ENCODE data around the gene KYNU. TPM values are rescaled to one million over a fixed set of nuclear protein-coding genes. Genes with fewer than 3 reads are reported as not detected.

Gene KYNU
- total RNA-seq, 1 donor from 2014 or later, result 1.3 TPM

- no peak for DNase-seq (ENCODE audit: low read depth)
- H3K4me3 ChIP-seq (ENCODE audit: low read depth, low read length), result no peak overlapping the region
- TF ChIP-seq CTCF (conservative IDR thresholded peaks at IDR 0.05; ENCODE audit: low read depth, low read length), result no peak
Measured at GRCh38 chr2:143075711-143076110, 198.2 kb downstream of the KYNU start.

- no peak for TF ChIP-seq CTCF (conservative IDR thresholded peaks at IDR 0.05; ENCODE audit: low read depth, low read length)
- no peak overlapping the region for H3K4me3 ChIP-seq (ENCODE audit: low read depth, low read length)
- DNase-seq (ENCODE audit: low read depth), result no peak
Measured at GRCh38 chr2:143078104-143078503, 200.6 kb downstream of the KYNU start.

GRCh38 chr2:143081616-143082015 lies 204.2 kb downstream of the KYNU start:
- no peak for DNase-seq (ENCODE audit: low read depth)
- TF ChIP-seq CTCF (conservative IDR thresholded peaks at IDR 0.05; ENCODE audit: low read depth, low read length), result no peak
- H3K4me3 ChIP-seq (ENCODE audit: low read depth, low read length), result no peak overlapping the region

DNA sequence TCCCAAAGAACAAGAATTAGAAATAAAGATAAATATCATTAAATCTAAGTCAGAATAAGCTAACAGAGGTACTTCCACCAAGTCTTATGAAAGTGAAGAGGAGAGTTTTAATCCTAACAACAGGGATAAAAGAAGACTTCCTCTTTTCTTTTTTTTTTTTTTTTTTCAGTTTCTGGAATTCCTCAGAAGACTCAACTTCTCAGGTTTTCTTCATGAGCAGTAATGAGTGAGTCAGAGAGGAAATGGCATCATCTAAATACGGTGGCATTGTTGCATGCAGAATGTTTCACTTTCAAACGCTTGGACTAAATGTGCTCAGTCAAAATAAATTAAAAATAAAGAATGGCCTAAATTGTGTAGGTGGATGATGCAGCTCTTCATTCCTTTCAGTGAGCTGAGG lies 206.2 kb downstream of the KYNU start:
- peak; percentile 90 for DNase-seq (ENCODE audit: low read depth)
- no peak for TF ChIP-seq CTCF (conservative IDR thresholded peaks at IDR 0.05; ENCODE audit: low read depth, low read length)
- H3K4me3 ChIP-seq (ENCODE audit: low read depth, low read length), result no peak overlapping the region

DNA sequence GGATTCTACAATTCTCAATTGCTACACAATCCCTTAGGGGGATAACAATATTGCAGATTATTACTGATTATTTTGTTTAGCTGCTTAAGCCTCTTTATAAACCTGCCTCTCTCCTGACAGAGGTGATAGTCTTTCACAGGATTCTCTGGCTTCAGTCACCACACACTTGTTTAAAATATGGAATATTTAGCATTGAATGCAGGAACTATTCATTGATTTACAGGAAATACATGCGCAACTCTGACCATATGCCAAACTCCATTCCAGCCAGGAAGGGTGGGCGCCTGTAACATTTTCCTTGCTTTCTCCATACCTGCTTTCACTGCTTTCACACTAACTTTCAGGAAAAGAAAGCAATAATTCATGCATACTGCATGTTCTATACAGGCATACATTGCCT lies 207.0 kb downstream of the KYNU start:
- no peak overlapping the region for H3K4me3 ChIP-seq (ENCODE audit: low read depth, low read length)
- TF ChIP-seq CTCF (conservative IDR thresholded peaks at IDR 0.05; ENCODE audit: low read depth, low read length), result no peak
- DNase-seq (ENCODE audit: low read depth), result no peak

DNA sequence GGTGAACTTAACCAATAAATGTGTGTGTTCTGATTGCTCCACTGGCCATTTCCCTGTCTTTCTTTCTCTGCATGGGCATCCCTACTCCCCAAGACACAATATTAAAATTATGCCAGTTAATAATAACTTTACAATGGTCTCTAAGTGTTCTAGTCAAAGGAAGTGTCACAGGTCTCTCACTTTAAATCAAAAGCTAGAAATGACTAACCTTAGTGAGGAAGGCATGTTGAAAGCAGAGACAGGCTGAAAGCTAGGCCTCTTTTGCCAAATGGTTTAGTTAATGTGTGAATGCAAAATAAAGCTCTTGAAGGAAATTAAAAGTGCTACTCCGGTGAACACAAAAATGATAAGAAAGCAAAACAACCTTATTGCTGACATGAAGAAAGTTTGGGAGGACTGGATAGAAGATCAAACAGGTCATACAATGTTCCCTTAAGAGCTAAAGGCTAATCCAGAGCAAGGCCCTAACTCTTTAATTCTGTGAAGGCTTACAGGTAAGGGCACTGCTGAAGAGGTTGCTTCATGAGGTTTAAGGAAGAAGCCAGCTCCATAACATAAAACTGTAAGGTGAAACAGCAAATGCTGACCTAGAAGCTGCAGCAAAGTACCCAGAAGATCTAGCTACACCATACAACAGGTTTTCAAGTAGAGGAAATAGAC lies 207.8 kb downstream of the KYNU start:
- no peak overlapping the region for H3K4me3 ChIP-seq (ENCODE audit: low read depth, low read length)
- no peak for TF ChIP-seq CTCF (conservative IDR thresholded peaks at IDR 0.05; ENCODE audit: low read depth, low read length)
- DNase-seq (ENCODE audit: low read depth), result no peak

GRCh38 chr2:143087033-143087432 lies 209.6 kb downstream of the KYNU start:
- H3K4me3 ChIP-seq (ENCODE audit: low read depth, low read length), result no peak overlapping the region
- no peak for TF ChIP-seq CTCF (conservative IDR thresholded peaks at IDR 0.05; ENCODE audit: low read depth, low read length)
- no peak for DNase-seq (ENCODE audit: low read depth)

Data from epithelial cell of proximal tubule (primary cell).